ENCODE data around the gene ISLR2. TPM values are rescaled to one million over a fixed set of nuclear protein-coding genes. Genes with fewer than 3 reads are reported as not detected.

Gene ISLR2
- total RNA-seq, 2 donors from 2014 or later: not detected

GRCh38 chr15:74109713-74110112 lies 20.7 kb upstream of the ISLR2 start:
- H3K4me1 ChIP-seq (ENCODE audit: control insufficient read depth in 1 of 2, low read depth in 2 of 2): no peaks in the 10 kb centered on the region
- ATAC-seq (ENCODE audit: insufficient number of reproducible peaks, low FRiP score, low read depth) (no peak), DNase-seq (ENCODE audit: low spot score) (no peak)
- no peaks in the 10 kb centered on the region for H3K27me3 ChIP-seq (replicated peaks; ENCODE audit: insufficient read depth)
- H3K36me3 ChIP-seq: no peaks in the 10 kb centered on the region
- TF ChIP-seq CTCF (IDR thresholded peaks at IDR 0.05): no peak
- no peak overlapping the region for H3K4me3 ChIP-seq
- H3K27ac ChIP-seq: no peak overlapping the region
- H3K9me3 ChIP-seq: no peaks in the 10 kb centered on the region

- no peak overlapping the region for H3K4me3 ChIP-seq
- no peak for TF ChIP-seq CTCF (IDR thresholded peaks at IDR 0.05)
- H3K9me3 ChIP-seq: no peaks in the 10 kb centered on the region
- H3K27ac ChIP-seq: no peak overlapping the region
- no peak for ATAC-seq (ENCODE audit: insufficient number of reproducible peaks, low FRiP score, low read depth)
- DNase-seq (ENCODE audit: low spot score): no peak
- no peaks in the 10 kb centered on the region for H3K4me1 ChIP-seq (ENCODE audit: control insufficient read depth in 1 of 2, low read depth in 2 of 2)
- H3K27me3 ChIP-seq (replicated peaks; ENCODE audit: insufficient read depth): peaks cover 11% of the 10 kb centered on the region
- H3K36me3 ChIP-seq: no peaks in the 10 kb centered on the region
These were observed 10.0 kb upstream of the ISLR2 start for GRCh38 chr15:74120426-74120825.

- H3K36me3 ChIP-seq: no peaks in the 10 kb centered on the region
- no peak for TF ChIP-seq CTCF (IDR thresholded peaks at IDR 0.05)
- peaks cover 11% of the 10 kb centered on the region for H3K27me3 ChIP-seq (replicated peaks; ENCODE audit: insufficient read depth)
- H3K27ac ChIP-seq: no peak overlapping the region
- H3K4me3 ChIP-seq: no peak overlapping the region
- ATAC-seq (ENCODE audit: insufficient number of reproducible peaks, low FRiP score, low read depth) (no peak), DNase-seq (ENCODE audit: low spot score) (no peak)
- H3K9me3 ChIP-seq: no peaks in the 10 kb centered on the region
- no peaks in the 10 kb centered on the region for H3K4me1 ChIP-seq (ENCODE audit: control insufficient read depth in 1 of 2, low read depth in 2 of 2)
These were observed 9.3 kb upstream of the ISLR2 start for GRCh38 chr15:74121039-74121438.

- no peak overlapping the region for H3K27ac ChIP-seq
- no peaks in the 10 kb centered on the region for H3K9me3 ChIP-seq
- peaks cover 11% of the 10 kb centered on the region for H3K27me3 ChIP-seq (replicated peaks; ENCODE audit: insufficient read depth)
- no peaks in the 10 kb centered on the region for H3K36me3 ChIP-seq
- no peaks in the 10 kb centered on the region for H3K4me1 ChIP-seq (ENCODE audit: control insufficient read depth in 1 of 2, low read depth in 2 of 2)
- DNase-seq (ENCODE audit: low spot score) (no peak), ATAC-seq (ENCODE audit: insufficient number of reproducible peaks, low FRiP score, low read depth) (no peak)
- no peak for TF ChIP-seq CTCF (IDR thresholded peaks at IDR 0.05)
- H3K4me3 ChIP-seq: no peak overlapping the region
These were observed 8.5 kb upstream of the ISLR2 start for GRCh38 chr15:74121858-74122257.

GRCh38 chr15:74122403-74123130 lies 7.8 kb upstream of the ISLR2 start:
- peaks cover 11% of the 10 kb centered on the region for H3K27me3 ChIP-seq (replicated peaks; ENCODE audit: insufficient read depth)
- peaks cover 0 to 5% of the 10 kb centered on the region in 2 donors for H3K4me1 ChIP-seq (ENCODE audit: control insufficient read depth in 1 of 2, low read depth in 2 of 2)
- H3K9me3 ChIP-seq: no peaks in the 10 kb centered on the region
- ATAC-seq (ENCODE audit: insufficient number of reproducible peaks, low FRiP score, low read depth) (no peak), DNase-seq (ENCODE audit: low spot score) (no peak)
- H3K4me3 ChIP-seq: no peak overlapping the region
- H3K36me3 ChIP-seq: no peaks in the 10 kb centered on the region
- H3K27ac ChIP-seq: no peak overlapping the region
- no peak for TF ChIP-seq CTCF (IDR thresholded peaks at IDR 0.05)
